CD14-positive monocyte (primary cell): ENCODE results near the gene TSEN34. TPM values are rescaled to one million over a fixed set of nuclear protein-coding genes. Genes with fewer than 3 reads are reported as not detected.
A peak's percentile ranks its signal among the peaks of the same experiment; 100 is the strongest.

Experiments used
- DNase-seq, 3 donors: peaks; one replicate each; pipeline ENCODE4 v3.0.0-alpha.2; 2011 to 2022
- H2AFZ ChIP-seq: 2 replicates; pipeline ENCODE4 v1.6.0; 2012; ENCODE audit warnings: mild to moderate bottlenecking, low read depth, low read length, inconsistent platforms; ENCODE audit not compliant: insufficient read depth, poor library complexity, severe bottlenecking
- H3K27ac ChIP-seq, 2 donors: 1 replicate in 1 of 2; 2 replicates in 1 of 2; pipeline ENCODE4 v1.5.1; 2012 to 2013; ENCODE audit warnings: low read length in 2 of 2, control low read depth in 1 of 2, inconsistent platforms in 1 of 2, low read depth in 1 of 2, mild to moderate bottlenecking in 1 of 2
- H3K27me3 ChIP-seq, 2 donors: one replicate each; pipeline versions ENCODE4 v1.6.0 to v1.6.1; 2011 to 2013; ENCODE audit warnings: low read length in 2 of 2; ENCODE audit not compliant: control insufficient read depth in 2 of 2, insufficient read depth in 2 of 2
- H3K36me3 ChIP-seq, 2 donors: replicated peaks in 1 of 2; 1 replicate in 1 of 2; 2 replicates in 1 of 2; pipeline versions ENCODE4 v1.5.1 to v1.6.1; 2012 to 2013; ENCODE audit warnings: low read length in 2 of 2, control low read depth in 1 of 2, inconsistent platforms in 1 of 2, mild to moderate bottlenecking in 1 of 2; ENCODE audit not compliant: insufficient read depth in 2 of 2, control insufficient read depth in 1 of 2
- H3K4me1 ChIP-seq, 2 donors: 1 replicate in 1 of 2; 2 replicates in 1 of 2; pipeline versions ENCODE4 v1.5.1 to v1.6.1; 2012 to 2013; ENCODE audit warnings: low read length in 2 of 2, control low read depth in 1 of 2, inconsistent platforms in 1 of 2, mild to moderate bottlenecking in 1 of 2, moderate library complexity in 1 of 2; ENCODE audit not compliant: insufficient read depth in 2 of 2, control insufficient read depth in 1 of 2
- H3K4me2 ChIP-seq: replicated peaks from 2 replicates; pipeline ENCODE3; 2012; ENCODE audit warnings: low read length, moderate library complexity, mild to moderate bottlenecking; ENCODE audit not compliant: poor library complexity, severe bottlenecking; ENCODE audit errors: extremely low read depth
- H3K4me3 ChIP-seq, 3 experiments: fragments of 200-600 bp in 1 of 3; sonication (generic) in 1 of 3; replicated peaks in 1 of 3; 1 replicate in 2 of 3; 2 replicates in 1 of 3; pipeline ENCODE4 v1.5.1; 2011 to 2013; ENCODE audit warnings: low read length in 3 of 3, mild to moderate bottlenecking in 3 of 3, control low read depth in 2 of 3, low read depth in 2 of 3, inconsistent platforms in 1 of 3, moderate library complexity in 1 of 3
- H3K79me2 ChIP-seq: 2 replicates; pipeline ENCODE4 v1.6.0; 2012; ENCODE audit warnings: mild to moderate bottlenecking, control low read depth, inconsistent platforms, low read length, moderate library complexity; ENCODE audit not compliant: insufficient read depth
- H3K9ac ChIP-seq: 2 replicates; pipeline ENCODE4 v1.6.0; 2017; ENCODE audit warnings: low read length, mild to moderate bottlenecking; ENCODE audit not compliant: insufficient read depth, poor library complexity, severe bottlenecking
- H3K9me3 ChIP-seq, 2 donors: replicated peaks in 1 of 2; 1 replicate in 1 of 2; 2 replicates in 1 of 2; pipeline versions ENCODE4 v1.5.1 to v1.6.1; 2012 to 2013; ENCODE audit warnings: low read length in 2 of 2, control low read depth in 1 of 2; ENCODE audit not compliant: control insufficient read depth in 1 of 2, insufficient read depth in 1 of 2
- H4K20me1 ChIP-seq: 2 replicates; pipeline ENCODE4 v1.6.0; 2012; ENCODE audit warnings: mild to moderate bottlenecking, low read length, control low read depth, moderate library complexity; ENCODE audit not compliant: insufficient read depth
- H3K27ac Mint-ChIP-seq, 7 donors: one replicate each; pipeline ENCODE4 v1.8.0; 2020; ENCODE audit warnings: mild to moderate bottlenecking in 7 of 7, mixed read lengths in 7 of 7, moderate library complexity in 6 of 7, inconsistent platforms in 2 of 7
- H3K27me3 Mint-ChIP-seq, 3 donors: one replicate each; pipeline ENCODE4 v1.8.0; 2021 to 2022; ENCODE audit warnings: low read depth in 3 of 3, mild to moderate bottlenecking in 3 of 3, mixed read lengths in 3 of 3, moderate library complexity in 3 of 3, inconsistent platforms in 1 of 3
- H3K36me3 Mint-ChIP-seq, 2 donors: one replicate each; pipeline ENCODE4 v1.8.0; 2020; ENCODE audit warnings: mixed read lengths in 2 of 2, inconsistent platforms in 1 of 2, mild to moderate bottlenecking in 1 of 2
- H3K4me1 Mint-ChIP-seq: one replicate; pipeline ENCODE4 v1.8.0; 2020; ENCODE audit warnings: mild to moderate bottlenecking, mixed read lengths
- H3K4me3 Mint-ChIP-seq, 2 donors: one replicate each; pipeline ENCODE4 v1.8.0; 2020; ENCODE audit warnings: mild to moderate bottlenecking in 2 of 2, mixed read lengths in 2 of 2, moderate library complexity in 1 of 2
- H3K9me3 Mint-ChIP-seq, 7 donors: one replicate each; pipeline ENCODE4 v1.8.0; 2020 to 2022; ENCODE audit warnings: mixed read lengths in 7 of 7, mild to moderate bottlenecking in 6 of 7, moderate library complexity in 6 of 7, inconsistent platforms in 2 of 7
- WGBS: methylation state at CpG from one replicate; pipeline ENCODE4 v1.1.5; 2013; ENCODE audit warnings: missing lambda C conversion rate; ENCODE audit not compliant: insufficient coverage; 5-methylcytosine and 5-hydroxymethylcytosine counted together
- intact Hi-C, 2 donors: fragments of 100-400 bp; cut with micrococcal nuclease; formaldehyde crosslinking; loops; one replicate each; pipeline versions ENCODE4 v1.15.0 to v1.15.1; 2023
- polyA plus RNA-seq, 3 donors: library from polyadenylated mRNA; depleted of rRNA in 1 of 3; unstranded in 2 of 3; stranded (reverse) in 1 of 3; fragments of 300-500 nt in 2 of 3; fragments of >200 nt in 1 of 3; fragmentation: Illumina TruSeq in 2 of 3; gene quantifications; 1 replicate in 2 of 3; 2 replicates in 1 of 3; pipeline ENCODE4 v1.2.3, GENCODE V29; 2012 to 2021
- TF ChIP-seq, protein P1 (sequence below): fragments of 200-600 bp; IDR thresholded peaks from one replicate; pipeline ENCODE4 v1.8.0; 2022; ENCODE audit warnings: antibody characterized with exemption, mild to moderate bottlenecking

TSEN34 gene
- polyA plus RNA-seq, 3 donors, result 59.3 to 125 (median 109) TPM

DNA sequence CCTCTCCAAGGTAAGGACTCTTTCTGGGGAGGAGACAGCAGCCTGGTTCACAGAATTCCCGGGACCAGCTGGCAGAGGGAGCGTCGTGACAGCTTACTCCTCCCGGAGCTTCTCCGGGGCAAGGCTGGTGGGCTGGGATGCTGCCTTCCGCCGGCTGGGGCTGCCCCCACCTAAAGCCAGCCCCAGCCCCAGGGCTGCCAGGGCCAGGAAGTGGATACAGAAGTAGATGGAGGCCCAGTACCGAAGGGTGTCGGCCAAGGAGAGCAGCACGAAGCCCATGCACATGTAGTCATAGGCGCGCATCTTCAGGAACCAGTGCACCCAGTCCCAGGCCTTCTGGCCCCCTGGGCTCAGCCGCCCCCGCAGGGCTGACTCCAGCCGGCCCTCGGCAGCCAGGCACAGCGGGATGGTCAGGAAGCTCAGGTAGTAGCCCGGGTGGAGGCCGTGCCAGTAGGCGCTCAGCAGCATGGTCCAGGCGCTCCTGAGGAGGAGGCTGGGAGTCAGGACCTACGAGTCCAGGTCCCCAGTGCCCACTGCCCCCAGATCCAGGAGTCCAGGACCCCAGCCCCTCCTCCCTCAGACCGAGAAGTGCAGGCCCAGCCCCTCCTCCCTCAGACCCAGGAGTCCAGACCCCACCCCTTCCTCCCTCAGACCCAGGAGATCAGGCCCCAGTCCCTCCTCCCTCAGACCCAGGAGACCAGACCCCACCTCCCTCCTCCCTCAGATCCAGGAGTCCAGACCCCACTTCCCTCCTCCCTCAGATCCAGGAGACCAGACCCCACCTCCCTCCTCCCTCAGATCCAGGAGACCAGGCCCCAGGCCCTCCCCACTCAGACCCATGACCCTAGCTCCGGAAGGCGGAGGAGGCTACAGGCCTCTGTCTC is 16.9 kb upstream of the TSEN34 start:
- H3K4me2 ChIP-seq, result no peak overlapping the region
- no peak overlapping the region for H3K4me3 Mint-ChIP-seq
- H3K36me3 Mint-ChIP-seq, result peaks cover 22 to 46% of the 10 kb centered on the region in 2 donors
- peaks cover 11% of the 10 kb centered on the region for H4K20me1 ChIP-seq
- no peak overlapping the region for H2AFZ ChIP-seq
- no peak overlapping the region for H3K4me3 ChIP-seq
- no peak overlapping the region for H3K27ac ChIP-seq
- H3K9ac ChIP-seq, result no peak overlapping the region
- peaks cover 0 to 4% (median 0%) of the 10 kb centered on the region in 7 donors for H3K9me3 Mint-ChIP-seq
- peaks cover 18% of the 10 kb centered on the region for H3K4me1 Mint-ChIP-seq
- H3K27me3 ChIP-seq, result no peaks in the 10 kb centered on the region
- WGBS, result 86% methylated on average over 24 of the region's 25 CpGs
- peaks cover 20 to 24% of the 10 kb centered on the region in 2 donors for H3K36me3 ChIP-seq
- H3K27ac Mint-ChIP-seq, result no peak overlapping the region
- H3K4me1 ChIP-seq, result peaks cover 14 to 21% of the 10 kb centered on the region in 2 donors
- H3K27me3 Mint-ChIP-seq, result peaks cover 0 to 8% (median 0%) of the 10 kb centered on the region in 3 donors
- intact Hi-C loops, result loop anchor here in 1 of 2 donors (5.0 kb wide), 1 partner anchor 153 kb away; no protein-coding TSS in a partner anchor
- no peaks in the 10 kb centered on the region for H3K9me3 ChIP-seq
- DNase-seq, result no peak
- TF ChIP-seq, protein P1, sequence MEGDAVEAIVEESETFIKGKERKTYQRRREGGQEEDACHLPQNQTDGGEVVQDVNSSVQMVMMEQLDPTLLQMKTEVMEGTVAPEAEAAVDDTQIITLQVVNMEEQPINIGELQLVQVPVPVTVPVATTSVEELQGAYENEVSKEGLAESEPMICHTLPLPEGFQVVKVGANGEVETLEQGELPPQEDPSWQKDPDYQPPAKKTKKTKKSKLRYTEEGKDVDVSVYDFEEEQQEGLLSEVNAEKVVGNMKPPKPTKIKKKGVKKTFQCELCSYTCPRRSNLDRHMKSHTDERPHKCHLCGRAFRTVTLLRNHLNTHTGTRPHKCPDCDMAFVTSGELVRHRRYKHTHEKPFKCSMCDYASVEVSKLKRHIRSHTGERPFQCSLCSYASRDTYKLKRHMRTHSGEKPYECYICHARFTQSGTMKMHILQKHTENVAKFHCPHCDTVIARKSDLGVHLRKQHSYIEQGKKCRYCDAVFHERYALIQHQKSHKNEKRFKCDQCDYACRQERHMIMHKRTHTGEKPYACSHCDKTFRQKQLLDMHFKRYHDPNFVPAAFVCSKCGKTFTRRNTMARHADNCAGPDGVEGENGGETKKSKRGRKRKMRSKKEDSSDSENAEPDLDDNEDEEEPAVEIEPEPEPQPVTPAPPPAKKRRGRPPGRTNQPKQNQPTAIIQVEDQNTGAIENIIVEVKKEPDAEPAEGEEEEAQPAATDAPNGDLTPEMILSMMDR, result no peak
- H3K79me2 ChIP-seq, result no peaks in the 10 kb centered on the region

DNA sequence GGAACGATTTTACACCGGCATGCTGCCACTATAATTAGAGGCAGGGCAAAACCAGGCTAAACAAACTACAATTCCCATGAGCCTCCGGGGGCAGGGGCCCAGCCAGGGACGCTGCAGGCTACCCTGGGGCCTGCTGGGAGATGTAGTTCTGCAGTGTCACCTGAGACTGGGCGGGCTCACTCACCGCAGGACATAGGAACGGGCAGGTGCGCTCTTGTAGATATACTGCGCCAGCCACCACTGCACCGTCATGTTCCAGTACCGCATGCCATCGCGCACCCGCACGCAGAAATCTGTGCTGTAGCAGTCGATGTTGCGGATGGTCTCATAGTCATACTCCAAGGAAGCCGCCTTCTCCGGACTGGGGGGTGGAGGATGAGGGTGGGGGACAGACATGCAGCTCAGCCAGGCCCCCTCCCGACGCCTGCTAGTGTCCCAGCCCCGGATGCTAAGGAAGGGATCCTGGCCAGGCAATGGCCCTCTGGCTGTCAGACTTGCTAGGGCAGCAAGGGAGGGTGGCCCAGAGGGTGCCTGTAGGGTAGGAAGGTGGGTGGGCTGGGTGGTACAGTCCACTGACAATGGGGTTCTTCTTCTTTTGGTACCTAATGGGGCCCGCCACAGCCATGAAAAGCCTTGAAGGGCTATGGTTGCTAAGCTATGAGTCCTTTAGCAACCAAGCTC is 12.4 kb upstream of the TSEN34 start:
- peaks cover 47 to 82% of the 10 kb centered on the region in 2 donors for H3K36me3 Mint-ChIP-seq
- H3K27me3 Mint-ChIP-seq, result peaks cover 0 to 3% (median 0%) of the 10 kb centered on the region in 3 donors
- H3K4me1 ChIP-seq, result peaks cover 3 to 7% of the 10 kb centered on the region in 2 donors
- no peak overlapping the region for H2AFZ ChIP-seq
- intact Hi-C loops, result no loop called here
- H3K9me3 Mint-ChIP-seq, result peaks cover 0 to 2% (median 0%) of the 10 kb centered on the region in 7 donors
- no peak overlapping the region for H3K4me3 ChIP-seq
- H3K27me3 ChIP-seq, result no peaks in the 10 kb centered on the region
- 96% methylated on average over 16 of the region's 23 CpGs for WGBS
- H3K9ac ChIP-seq, result no peak overlapping the region
- no peak overlapping the region for H3K4me2 ChIP-seq
- no peak for DNase-seq
- H3K27ac ChIP-seq, result peak overlapping the region in 1 of 2 donors; percentile 5
- H3K4me3 Mint-ChIP-seq, result no peak overlapping the region
- H3K36me3 ChIP-seq, result peaks cover 50 to 56% of the 10 kb centered on the region in 2 donors
- H3K9me3 ChIP-seq, result no peaks in the 10 kb centered on the region
- peaks cover 39% of the 10 kb centered on the region for H4K20me1 ChIP-seq
- peaks cover under 1% of the 10 kb centered on the region for H3K79me2 ChIP-seq
- H3K27ac Mint-ChIP-seq, result peak overlapping the region in 2 of 7 donors; percentile 40 to 66
- TF ChIP-seq, protein P1, result no peak
- H3K4me1 Mint-ChIP-seq, result peaks cover 3% of the 10 kb centered on the region
